IMR-90 (cell line): ENCODE results near the gene CNTLN. TPM values are rescaled to one million over a fixed set of nuclear protein-coding genes. Genes with fewer than 3 reads are reported as not detected.

ENCODE experiments used
- ATAC-seq: fragments of 200-7000 bp; cut with Tn5 transposase; 2 replicates; pipeline ENCODE4 v1.9.1; 2020; ENCODE audit warnings: low read depth, mild to moderate bottlenecking, moderate library complexity
- BruUV-seq: library from RNA; stranded (reverse); fragments of 400-500 nt; replicated peaks from 2 replicates; lab custom pipeline; 2021; lab: Mats Ljungman, UMichigan
- CTCF ChIA-PET: fragments of 300-600 bp; formaldehyde crosslinking; extraction: SDS; loops from one replicate; lab custom pipeline; 2021; ENCODE audit warnings: antibody characterized with exemption; lab: Yijun Ruan, JAX
- POLR2A ChIA-PET: fragments of 300-600 bp; sonication (Branson Sonifier 250); formaldehyde crosslinking; loops from one replicate; lab custom pipeline; 2022; ENCODE audit warnings: antibody characterized with exemption; ENCODE audit not compliant: unreplicated experiment; lab: Charles Lee
- DNase-seq: peaks from one replicate; pipeline ENCODE4 v3.0.0; 2013
- H2AFZ ChIP-seq: replicated peaks from 2 replicates; pipeline ENCODE3; 2013; ENCODE audit warnings: low read length, mild to moderate bottlenecking; ENCODE audit not compliant: poor library complexity
- H2AK5ac ChIP-seq: 2 replicates; pipeline ENCODE4 v1.6.1; 2013; ENCODE audit warnings: low read depth, low read length, inconsistent platforms
- H2AK9ac ChIP-seq: replicated peaks from 2 replicates; pipeline ENCODE3; 2013; ENCODE audit warnings: mild to moderate bottlenecking, low read depth, low read length, moderate library complexity; ENCODE audit not compliant: poor library complexity
- H2BK120ac ChIP-seq: 2 replicates; pipeline ENCODE4 v1.6.1; 2013; ENCODE audit warnings: low read depth, low read length, inconsistent platforms
- H2BK15ac ChIP-seq: 3 replicates; pipeline ENCODE4 v1.6.1; 2013; ENCODE audit warnings: low read depth, low read length, inconsistent platforms
- H2BK20ac ChIP-seq: 2 replicates; pipeline ENCODE4 v1.6.1; 2013; ENCODE audit warnings: low read depth, mild to moderate bottlenecking, inconsistent platforms, low read length, moderate library complexity
- H2BK5ac ChIP-seq: 2 replicates; pipeline ENCODE4 v1.6.1; 2013; ENCODE audit warnings: mild to moderate bottlenecking, low read depth, low read length, inconsistent platforms; ENCODE audit not compliant: poor library complexity, severe bottlenecking
- H3K14ac ChIP-seq: replicated peaks from 2 replicates; pipeline ENCODE4 v1.6.1; 2013; ENCODE audit warnings: low read depth, low read length, inconsistent platforms
- H3K18ac ChIP-seq: 2 replicates; pipeline ENCODE4 v1.6.1; 2013; ENCODE audit warnings: low read depth, low read length, control low read depth
- H3K23ac ChIP-seq: 2 replicates; pipeline ENCODE4 v1.6.1; 2013; ENCODE audit warnings: low read depth, low read length, inconsistent platforms
- H3K27ac ChIP-seq: 2 replicates; pipeline ENCODE4 v1.5.1; 2013; ENCODE audit warnings: mild to moderate bottlenecking, control low read depth, low read length; ENCODE audit not compliant: insufficient read depth
- H3K27me3 ChIP-seq: 2 replicates; pipeline ENCODE4 v1.6.1; 2013; ENCODE audit warnings: low read length; ENCODE audit not compliant: control insufficient read depth, insufficient read depth
- H3K36me3 ChIP-seq: 2 replicates; pipeline ENCODE4 v1.6.1; 2013; ENCODE audit warnings: low read length, mixed read lengths; ENCODE audit not compliant: control insufficient read depth, insufficient read depth
- H3K4ac ChIP-seq: 2 replicates; pipeline ENCODE4 v1.6.1; 2013; ENCODE audit warnings: low read depth, low read length, inconsistent platforms
- H3K4me1 ChIP-seq: 2 replicates; pipeline ENCODE4 v1.6.1; 2013; ENCODE audit warnings: low read length, mixed read lengths; ENCODE audit not compliant: control insufficient read depth, insufficient read depth
- H3K4me2 ChIP-seq: 2 replicates; pipeline ENCODE4 v1.6.1; 2013; ENCODE audit warnings: low read depth, mild to moderate bottlenecking, control low read depth, low read length, moderate library complexity
- H3K4me3 ChIP-seq: 2 replicates; pipeline ENCODE4 v1.5.1; 2013; ENCODE audit warnings: low read depth, mild to moderate bottlenecking, control low read depth, low read length, moderate library complexity; ENCODE audit not compliant: insufficient read depth
- H3K56ac ChIP-seq: 2 replicates; pipeline ENCODE4 v1.6.1; 2013; ENCODE audit warnings: low read length, inconsistent platforms; ENCODE audit not compliant: insufficient read depth; ENCODE audit errors: extremely low read depth
- H3K79me1 ChIP-seq, 2 experiments: 2 replicates each; pipeline ENCODE4 v1.6.1; 2013; ENCODE audit warnings: low read length in 2 of 2, inconsistent platforms in 1 of 2, low read depth in 1 of 2
- H3K9ac ChIP-seq: 2 replicates; pipeline ENCODE4 v1.6.1; 2013; ENCODE audit warnings: low read depth, low read length, control low read depth
- H3K9me1 ChIP-seq: 2 replicates; pipeline ENCODE4 v1.6.1; 2013; ENCODE audit warnings: low read length, inconsistent platforms; ENCODE audit not compliant: insufficient read depth
- H3K9me3 ChIP-seq: 2 replicates; pipeline ENCODE4 v1.6.1; 2013; ENCODE audit warnings: low read length; ENCODE audit not compliant: control insufficient read depth, insufficient read depth
- H4K20me1 ChIP-seq: 2 replicates; pipeline ENCODE4 v1.6.1; 2013; ENCODE audit warnings: low read length, inconsistent platforms; ENCODE audit not compliant: insufficient read depth
- H4K5ac ChIP-seq: 2 replicates; pipeline ENCODE4 v1.6.1; 2013; ENCODE audit warnings: mild to moderate bottlenecking, low read depth, low read length, control low read depth
- H4K8ac ChIP-seq, 2 experiments: 2 replicates each; pipeline ENCODE4 v1.6.1; 2013; ENCODE audit warnings: low read depth in 2 of 2, low read length in 2 of 2, control low read depth in 1 of 2, inconsistent platforms in 1 of 2
- H4K91ac ChIP-seq: 2 replicates; pipeline ENCODE4 v1.6.1; 2013; ENCODE audit warnings: low read depth, low read length, inconsistent platforms; ENCODE audit not compliant: insufficient read depth
- BHLHE40 ChIP-seq: fragments of 150-350 bp; IDR thresholded peaks from 2 replicates; pipeline ENCODE4 v1.6.1; 2016; ENCODE audit warnings: mild to moderate bottlenecking, low read depth, low read length
- CEBPB ChIP-seq: IDR thresholded peaks from 2 replicates; pipeline ENCODE4 v1.6.1; 2012; ENCODE audit warnings: low read depth, low read length, improper control_type of control experiment
- CHD1 ChIP-seq: IDR thresholded peaks from 2 replicates; pipeline ENCODE4 v1.6.1; 2012; ENCODE audit warnings: low read depth, low read length, improper control_type of control experiment
- ELK1 ChIP-seq: fragments of 150-350 bp; IDR thresholded peaks from 2 replicates; pipeline ENCODE4 v1.6.1; 2016; ENCODE audit warnings: low read depth, mild to moderate bottlenecking, low read length, moderate library complexity, borderline replicate concordance
- MAFK ChIP-seq: IDR thresholded peaks from 2 replicates; pipeline ENCODE4 v1.6.1; 2012; ENCODE audit warnings: low read depth, low read length, improper control_type of control experiment
- MAZ ChIP-seq: IDR thresholded peaks from 2 replicates; pipeline ENCODE4 v1.6.1; 2012; ENCODE audit warnings: low read depth, mild to moderate bottlenecking, low read length, improper control_type of control experiment, moderate library complexity, borderline replicate concordance
- MXI1 ChIP-seq: IDR thresholded peaks from 2 replicates; pipeline ENCODE4 v1.6.1; 2012; ENCODE audit warnings: low read depth, mild to moderate bottlenecking, low read length, moderate library complexity, borderline replicate concordance
- NFE2L2 ChIP-seq: fragments of 150-350 bp; IDR thresholded peaks from 2 replicates; pipeline ENCODE4 v1.6.1; 2016; ENCODE audit warnings: low read depth, mild to moderate bottlenecking, low read length
- POLR2A ChIP-seq: IDR thresholded peaks from 2 replicates; pipeline ENCODE4 v1.6.1; 2012; ENCODE audit warnings: mild to moderate bottlenecking, low read depth, low read length
- RAD21 ChIP-seq: IDR thresholded peaks from 2 replicates; pipeline ENCODE4 v1.6.1; 2012; ENCODE audit warnings: low read length, improper control_type of control experiment
- RCOR1 ChIP-seq: IDR thresholded peaks from 2 replicates; pipeline ENCODE4 v1.6.1; 2012; ENCODE audit warnings: mild to moderate bottlenecking, low read length, improper control_type of control experiment; ENCODE audit not compliant: insufficient replicate concordance
- RFX5 ChIP-seq: IDR thresholded peaks from 2 replicates; pipeline ENCODE4 v1.8.0; 2012; ENCODE audit warnings: low read depth, mild to moderate bottlenecking, low read length, moderate library complexity
- SMC3 ChIP-seq: fragments of 150-350 bp; IDR thresholded peaks from 2 replicates; pipeline ENCODE4 v1.6.1; 2016; ENCODE audit warnings: low read depth, mild to moderate bottlenecking, antibody characterized with exemption, low read length, moderate library complexity
- USF2 ChIP-seq: fragments of 150-350 bp; IDR thresholded peaks from 2 replicates; pipeline ENCODE4 v1.6.1; 2017; ENCODE audit warnings: mild to moderate bottlenecking, antibody characterized with exemption, low read length, low read depth
- WGBS, 2 experiments: methylation state at CpG; one replicate each; pipeline versions ENCODE4 v1.1.5 to v1.1.7; 2013; ENCODE audit warnings: missing lambda C conversion rate in 2 of 2; ENCODE audit not compliant: insufficient read length in 1 of 2; ENCODE audit errors: extremely low coverage in 2 of 2; 5-methylcytosine and 5-hydroxymethylcytosine counted together
- dilution Hi-C: fragments of 300-500 bp; cut with HindIII; formaldehyde crosslinking; loops from one replicate; pipeline ENCODE4 v1.14.3; 2018; ENCODE audit warnings: low sequenced_read_pairs; ENCODE audit not compliant: unreplicated experiment
- in situ Hi-C: fragments of 300-500 bp; cut with MboI; formaldehyde crosslinking; loops from 3 replicates; pipeline ENCODE4 v1.14.3; 2019; ENCODE audit warnings: low sequenced_read_pairs, inconsistent platforms, mixed read lengths
- intact Hi-C: fragments of 100-400 bp; cut with micrococcal nuclease; formaldehyde crosslinking; loops from 2 replicates; pipeline ENCODE4 v1.10.0; 2022
- polyA plus RNA-seq, 3 experiments: library from polyadenylated mRNA; depleted of rRNA; stranded (reverse); fragments of >200 nt; gene quantifications; 2 replicates each; pipeline ENCODE4 v1.2.3, GENCODE V29; 2012; ENCODE audit warnings: low replicate concordance in 1 of 3
- total RNA-seq: library from RNA; depleted of rRNA; stranded (reverse); fragments of >200 nt; gene quantifications from 2 replicates; pipeline ENCODE4 v1.2.3, GENCODE V29; 2012
- TF ChIP-seq, protein P1 (sequence below): conservative IDR thresholded peaks from 2 replicates; pipeline ENCODE4 v1.5.1; 2012; ENCODE audit warnings: mild to moderate bottlenecking, low read depth, low read length, improper control_type of control experiment

CNTLN gene
- total and polyA plus RNA-seq, 2 of the 4 experiments (the other 2 are of a cell fraction): 3.8 to 5.9 TPM

DNA sequence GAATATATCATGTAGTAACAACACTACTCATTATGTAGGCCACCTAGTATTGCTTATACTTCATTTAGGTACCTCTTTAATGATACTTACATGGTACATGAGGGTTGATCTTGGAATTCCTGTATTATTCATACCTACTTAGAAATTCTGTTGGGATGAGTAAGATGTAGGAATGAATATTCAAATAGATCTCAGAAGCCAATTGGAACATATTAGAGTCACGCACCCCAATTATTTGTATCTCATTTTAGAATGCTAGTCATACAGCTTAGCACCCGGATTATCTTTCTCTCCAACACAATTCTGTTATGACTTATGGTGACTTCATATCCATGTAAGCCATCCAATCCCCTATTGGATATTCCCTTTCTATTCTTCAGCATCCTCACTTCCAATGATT lies 337.3 kb downstream of the CNTLN start:
- Histone ChIP-seq H3K27me3 (no peaks in the 10 kb centered on the region), H3K36me3 (no peaks in the 10 kb centered on the region), H2AFZ (no peak overlapping the region), H3K4me3 (no peak overlapping the region), H3K4me2 (no peak overlapping the region), H2BK15ac (no peak overlapping the region), H4K91ac (no peak overlapping the region), H4K8ac (no peak overlapping the region), H4K5ac (no peak overlapping the region), H3K4ac (no peak overlapping the region), H4K20me1 (no peaks in the 10 kb centered on the region), H3K56ac (no peak overlapping the region), H2BK120ac (no peak overlapping the region), H3K9ac (no peak overlapping the region), H3K4me1 (no peaks in the 10 kb centered on the region), H3K14ac (no peak overlapping the region), H2BK20ac (no peak overlapping the region), H3K79me1 (no peaks in the 10 kb centered on the region), H3K23ac (no peak overlapping the region), H2AK5ac (no peak overlapping the region), H3K9me3 (no peaks in the 10 kb centered on the region), H2AK9ac (no peak overlapping the region), H2BK5ac (no peak overlapping the region), H3K27ac (no peak overlapping the region), H3K18ac (no peak overlapping the region), H3K9me1 (no peaks in the 10 kb centered on the region)
- intact Hi-C loops: no loop called here
- POLR2A ChIA-PET: no interaction called here
- ATAC-seq (no peak), DNase-seq (peak; percentile 36)
- WGBS, 2 experiments: 67% methylated on average over 1 of the region's 2 CpGs; no CpG with 5 or more reads in 1 of the 2 experiments
- TF ChIP-seq MAZ (no peak), NFE2L2 (no peak), RAD21 (no peak), USF2 (no peak), CHD1 (no peak), MXI1 (no peak), POLR2A (no peak), ELK1 (no peak), SMC3 (no peak), BHLHE40 (no peak), RFX5 (no peak), RCOR1 (no peak), MAFK (no peak), CEBPB (no peak)
- TF ChIP-seq, protein P1, sequence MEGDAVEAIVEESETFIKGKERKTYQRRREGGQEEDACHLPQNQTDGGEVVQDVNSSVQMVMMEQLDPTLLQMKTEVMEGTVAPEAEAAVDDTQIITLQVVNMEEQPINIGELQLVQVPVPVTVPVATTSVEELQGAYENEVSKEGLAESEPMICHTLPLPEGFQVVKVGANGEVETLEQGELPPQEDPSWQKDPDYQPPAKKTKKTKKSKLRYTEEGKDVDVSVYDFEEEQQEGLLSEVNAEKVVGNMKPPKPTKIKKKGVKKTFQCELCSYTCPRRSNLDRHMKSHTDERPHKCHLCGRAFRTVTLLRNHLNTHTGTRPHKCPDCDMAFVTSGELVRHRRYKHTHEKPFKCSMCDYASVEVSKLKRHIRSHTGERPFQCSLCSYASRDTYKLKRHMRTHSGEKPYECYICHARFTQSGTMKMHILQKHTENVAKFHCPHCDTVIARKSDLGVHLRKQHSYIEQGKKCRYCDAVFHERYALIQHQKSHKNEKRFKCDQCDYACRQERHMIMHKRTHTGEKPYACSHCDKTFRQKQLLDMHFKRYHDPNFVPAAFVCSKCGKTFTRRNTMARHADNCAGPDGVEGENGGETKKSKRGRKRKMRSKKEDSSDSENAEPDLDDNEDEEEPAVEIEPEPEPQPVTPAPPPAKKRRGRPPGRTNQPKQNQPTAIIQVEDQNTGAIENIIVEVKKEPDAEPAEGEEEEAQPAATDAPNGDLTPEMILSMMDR: no peak
- dilution Hi-C loops: no loop called here
- no TSS peak for BruUV-seq
- in situ Hi-C loops: loop anchor here (25.0 kb wide), 3 partner anchors 360 to 985 kb away; no protein-coding TSS in a partner anchor
- CTCF ChIA-PET: no interaction called here
